DMS53 (cell line): Measurements from ENCODE around the gene ITGA2.

Source experiments
- DNase-seq: peaks from one replicate; lab custom pipeline; 2025; lab: John Stamatoyannopoulos, UW

ITGA2 gene

GRCh38 chr5:53055365-53055764, 66.2 kb downstream of the ITGA2 start:
- no peak for DNase-seq

GRCh38 chr5:53059281-53059680, 70.1 kb downstream of the ITGA2 start:
- DNase-seq = no peak

DNA sequence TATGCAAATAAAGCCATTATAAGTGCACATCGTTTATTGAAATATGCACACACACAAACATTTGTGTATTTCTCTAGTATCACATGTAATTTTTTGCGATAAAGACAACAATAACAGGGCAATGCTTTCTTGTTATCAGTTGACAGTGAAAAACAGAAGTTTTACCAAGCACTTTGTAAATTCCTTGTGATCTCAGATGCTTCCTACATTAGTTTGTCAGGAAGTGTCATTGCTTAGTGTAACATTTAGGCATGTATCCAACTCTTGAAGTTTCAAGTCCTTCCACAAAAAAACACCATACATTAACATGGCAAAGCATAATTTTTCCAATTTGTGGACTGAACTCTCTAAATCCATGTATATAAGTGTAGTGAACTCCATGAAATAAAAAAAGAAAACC, 74.0 kb downstream of the ITGA2 start:
- DNase-seq = no peak

DNA sequence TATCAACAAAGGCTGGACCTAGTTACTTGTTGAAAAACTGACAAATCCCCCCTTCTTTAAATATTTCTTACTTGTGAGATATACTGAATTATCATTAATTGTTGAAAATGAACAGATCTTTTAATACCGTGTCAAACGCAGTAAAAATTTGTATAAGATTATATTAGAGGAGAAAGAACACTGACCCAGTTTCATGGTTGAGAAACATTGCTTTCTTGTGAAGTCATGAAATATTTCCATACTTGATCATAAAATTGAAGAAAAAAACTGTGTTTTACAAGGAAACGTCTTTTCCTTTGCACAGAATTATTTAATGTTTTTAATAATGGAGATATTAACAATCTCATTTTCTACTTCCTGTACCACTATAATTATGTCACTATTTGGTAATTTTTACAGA, 74.6 kb downstream of the ITGA2 start:
- DNase-seq = no peak

- DNase-seq = no peak
Measured at GRCh38 chr5:53066088-53066487, 76.9 kb downstream of the ITGA2 start.

DNA sequence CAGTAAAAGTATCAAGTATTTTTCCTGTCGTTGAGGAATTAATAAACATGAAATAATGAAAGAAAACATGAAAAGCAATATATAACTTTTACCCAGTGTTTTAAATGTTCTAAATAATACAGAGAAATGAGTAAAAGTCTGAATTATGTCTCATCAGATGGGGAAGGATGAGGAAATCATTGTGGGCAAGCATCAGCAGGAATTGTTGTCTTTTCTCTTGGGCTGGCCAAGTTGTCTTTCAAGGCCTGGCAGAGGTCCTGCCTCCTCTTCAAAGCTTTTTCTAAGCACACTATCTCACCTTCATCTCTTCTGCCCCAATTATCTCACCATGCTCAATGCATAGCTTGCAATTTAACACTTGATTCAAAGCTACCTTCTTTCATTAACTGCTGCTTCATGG, 78.5 kb downstream of the ITGA2 start:
- DNase-seq = no peak

DNA sequence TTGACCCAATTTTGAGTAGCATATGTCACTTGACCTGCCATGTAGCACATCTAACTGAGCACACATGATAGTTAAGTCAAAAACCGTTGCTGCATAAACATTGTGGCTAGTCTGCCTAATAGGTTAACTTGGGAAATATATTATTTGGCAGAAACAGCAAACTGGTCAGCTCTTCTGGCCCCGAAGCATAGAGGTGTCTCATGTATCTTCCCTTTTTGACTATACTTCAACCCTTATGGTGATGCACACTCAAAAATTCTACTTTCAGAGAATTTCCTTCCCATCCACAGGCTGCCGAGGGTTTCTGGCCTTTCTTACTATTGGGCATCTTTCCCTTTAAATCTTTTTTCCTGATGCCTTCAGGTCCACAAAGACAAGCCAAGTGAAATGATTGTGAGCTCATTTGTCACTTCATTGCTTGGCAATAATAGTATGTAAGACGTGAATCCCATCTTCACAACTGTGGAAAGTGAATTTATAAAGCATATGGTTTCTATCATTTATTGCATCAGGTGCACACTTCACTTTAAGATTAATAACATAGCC, 79.2 kb downstream of the ITGA2 start:
- DNase-seq = no peak

DNA sequence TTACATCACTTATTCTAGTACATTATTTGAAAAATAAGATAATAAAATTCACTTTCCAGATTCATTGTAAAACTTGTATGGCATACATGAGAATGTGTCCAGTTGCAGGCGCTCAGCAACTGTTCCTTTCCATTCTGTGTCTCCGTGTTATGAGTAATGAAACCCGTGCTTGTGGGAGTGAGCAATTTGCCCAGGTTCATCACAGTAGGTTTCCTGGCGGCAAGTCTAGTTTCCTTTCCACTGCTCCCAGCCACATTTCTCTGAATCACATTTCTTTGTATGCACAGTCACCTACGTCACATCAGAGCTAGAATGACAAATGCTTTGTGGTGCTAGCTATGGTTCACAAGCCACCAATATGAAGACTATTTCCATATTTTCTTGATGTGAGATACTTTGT, 80.5 kb downstream of the ITGA2 start:
- no peak for DNase-seq

DNA sequence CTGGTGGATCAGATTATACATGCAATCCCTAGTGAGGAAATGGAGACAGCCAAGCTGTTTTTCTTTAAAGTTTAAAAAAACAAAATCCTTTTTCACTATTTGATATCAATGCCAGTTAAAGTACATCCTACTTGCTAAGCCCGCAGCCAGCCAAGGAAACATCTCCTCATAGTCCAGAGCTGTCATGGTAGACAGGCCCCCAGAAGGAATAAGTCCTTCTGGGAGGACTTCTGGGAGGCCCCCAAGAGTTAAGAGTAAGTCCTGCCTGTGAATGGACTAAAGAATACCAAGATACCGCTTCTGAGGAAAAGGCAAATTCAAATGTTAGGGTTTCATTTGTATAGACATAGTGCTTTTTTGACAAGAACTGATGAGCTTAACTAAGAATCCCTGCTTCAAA, 82.1 kb downstream of the ITGA2 start:
- DNase-seq = no peak

DNA sequence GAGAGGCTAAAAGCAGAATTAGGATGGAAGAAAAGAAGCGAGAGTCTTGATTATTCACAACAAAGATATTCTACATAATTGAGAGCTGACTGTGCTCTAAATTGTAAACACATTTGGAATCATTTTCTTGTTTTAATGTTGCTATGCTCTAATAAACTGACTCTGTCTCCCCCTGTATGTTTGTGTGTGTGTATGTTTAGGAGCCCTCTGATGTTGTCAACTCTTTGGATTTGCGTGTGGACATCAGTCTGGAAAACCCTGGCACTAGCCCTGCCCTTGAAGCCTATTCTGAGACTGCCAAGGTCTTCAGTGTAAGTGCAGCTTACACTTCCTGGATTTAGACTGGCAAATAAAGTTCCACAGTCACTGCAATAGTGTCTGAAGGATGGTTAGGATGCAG, 82.6 kb downstream of the ITGA2 start:
- DNase-seq = no peak

- no peak for DNase-seq
Measured at GRCh38 chr5:53073348-53073747, 84.2 kb downstream of the ITGA2 start.

GRCh38 chr5:53076014-53076583, 86.9 kb downstream of the ITGA2 start:
- DNase-seq = no peak

- no peak for DNase-seq
Measured at GRCh38 chr5:53080271-53080670, 91.1 kb downstream of the ITGA2 start.

- no peak for DNase-seq
Measured at GRCh38 chr5:53083927-53084326, 94.8 kb downstream of the ITGA2 start.

GRCh38 chr5:53084546-53085255, 95.5 kb downstream of the ITGA2 start:
- peak; percentile 3 for DNase-seq

DNA sequence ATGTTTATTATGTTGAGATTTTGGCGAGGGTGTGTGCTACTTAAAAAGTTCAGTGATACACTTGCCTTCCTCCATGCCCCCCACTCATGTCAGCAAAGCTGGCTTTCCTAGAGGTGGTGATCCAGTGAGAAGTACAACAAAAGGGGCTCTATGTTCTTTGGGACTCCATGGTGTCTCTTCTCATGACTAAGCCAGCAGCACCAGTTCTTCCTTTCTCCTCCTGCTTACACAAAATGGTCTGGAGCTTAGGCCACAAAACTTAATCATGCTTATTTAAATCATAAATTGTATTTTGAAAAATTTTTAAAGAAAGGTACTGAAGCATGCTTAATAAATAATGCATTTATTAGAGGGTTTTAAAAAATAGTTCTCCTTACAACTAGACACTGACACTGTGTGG, 98.0 kb downstream of the ITGA2 start:
- no peak for DNase-seq

- no peak for DNase-seq
Measured at GRCh38 chr5:53087621-53088121, 98.5 kb downstream of the ITGA2 start.

GRCh38 chr5:53089481-53089991, 100.4 kb downstream of the ITGA2 start:
- no peak for DNase-seq

GRCh38 chr5:53090229-53090628, 101.1 kb downstream of the ITGA2 start:
- no peak for DNase-seq

DNA sequence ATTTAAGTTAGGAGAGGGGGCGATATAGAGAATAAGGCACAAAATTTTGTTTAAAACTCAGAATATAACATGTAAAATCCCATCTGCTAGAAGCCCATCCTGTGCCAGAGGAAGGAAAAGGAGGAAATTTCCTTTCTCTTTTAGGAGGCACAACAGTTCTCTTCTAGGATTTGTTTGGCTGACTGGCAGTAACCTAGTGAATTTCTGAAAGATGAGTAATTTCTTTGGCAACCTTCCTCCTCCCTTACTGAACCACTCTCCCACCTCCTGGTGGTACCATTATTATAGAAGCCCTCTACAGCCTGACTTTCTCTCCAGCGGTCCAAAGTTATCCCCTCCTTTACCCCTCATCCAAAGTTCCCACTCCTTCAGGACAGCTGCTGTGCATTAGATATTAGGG, 102.1 kb downstream of the ITGA2 start:
- DNase-seq = no peak

DNA sequence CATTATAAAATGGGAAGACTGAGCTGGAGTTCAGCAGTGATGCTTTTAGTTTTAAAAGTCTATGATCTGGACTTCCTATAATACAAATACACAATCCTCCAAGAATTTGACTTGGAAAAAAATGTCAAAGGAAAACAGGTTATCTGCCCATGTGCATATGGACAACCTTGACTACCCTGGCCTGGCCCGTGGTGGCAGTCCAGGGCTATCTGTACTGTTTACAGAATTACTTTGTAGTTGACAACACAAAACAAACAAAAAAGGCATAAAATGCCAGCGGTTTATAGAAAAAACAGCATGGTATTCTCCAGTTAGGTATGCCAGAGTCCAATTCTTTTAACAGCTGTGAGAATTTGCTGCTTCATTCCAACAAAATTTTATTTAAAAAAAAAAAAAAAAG, 103.1 kb downstream of the ITGA2 start:
- peak; percentile 22 for DNase-seq

GRCh38 chr5:53095217-53095616, 106.1 kb downstream of the ITGA2 start:
- no peak for DNase-seq

GRCh38 chr5:53095931-53096525, 106.9 kb downstream of the ITGA2 start:
- peak; percentile 59 for DNase-seq
